Lung microvascular endothelial cell (primary cell): ENCODE results near the gene NEURL3. TPM values are rescaled to one million over a fixed set of nuclear protein-coding genes. Genes with fewer than 3 reads are reported as not detected.
"Not testable (repeated sequence)": the region's sequence is repeated elsewhere in the genome, so short reads cannot be mapped to it uniquely, and the experiment has no call there.

Experiments
- DNase-seq, 2 donors: peaks; one replicate each; pipeline versions ENCODE4 v3.0.0 to v3.0.0-alpha.2; 2010; ENCODE audit warnings: low read depth in 2 of 2
- total RNA-seq: library from RNA; depleted of rRNA; stranded (reverse); fragments of >200 nt; gene quantifications from 2 replicates; pipeline ENCODE4 v1.2.1, GENCODE V29; 2014

The NEURL3 gene
- total RNA-seq, 1 donor from 2014 or later = 0.20 TPM

DNA sequence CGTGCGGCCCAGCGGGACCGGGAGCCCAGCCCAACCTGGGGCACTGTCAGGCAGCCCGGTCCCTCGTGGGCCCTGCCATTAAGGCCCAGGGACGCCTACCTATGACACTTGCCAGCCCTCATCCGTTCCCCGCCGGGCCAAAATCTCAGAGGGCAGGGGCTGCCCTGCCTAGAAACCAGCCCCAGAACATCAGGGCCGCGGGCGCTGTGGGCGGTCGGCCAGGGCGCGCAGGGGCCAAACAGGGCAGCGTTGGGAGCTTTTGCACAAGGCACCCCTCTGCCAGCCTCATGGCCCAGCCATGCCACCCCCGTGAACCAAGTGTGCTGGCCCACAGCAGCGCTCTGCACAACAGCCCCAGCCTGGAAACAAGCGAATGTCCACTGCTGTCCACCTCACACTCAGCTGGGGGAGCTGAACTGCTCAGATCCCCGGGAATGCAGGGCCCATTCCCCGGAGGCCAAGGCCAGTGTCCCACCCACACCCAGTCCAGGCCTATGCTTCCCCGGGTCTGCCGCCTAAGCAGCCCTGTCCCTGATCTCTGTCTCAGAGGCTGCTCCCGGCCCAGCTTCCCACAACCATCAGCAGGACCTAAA, 3.5 kb upstream of the NEURL3 start:
- no peak for DNase-seq

DNA sequence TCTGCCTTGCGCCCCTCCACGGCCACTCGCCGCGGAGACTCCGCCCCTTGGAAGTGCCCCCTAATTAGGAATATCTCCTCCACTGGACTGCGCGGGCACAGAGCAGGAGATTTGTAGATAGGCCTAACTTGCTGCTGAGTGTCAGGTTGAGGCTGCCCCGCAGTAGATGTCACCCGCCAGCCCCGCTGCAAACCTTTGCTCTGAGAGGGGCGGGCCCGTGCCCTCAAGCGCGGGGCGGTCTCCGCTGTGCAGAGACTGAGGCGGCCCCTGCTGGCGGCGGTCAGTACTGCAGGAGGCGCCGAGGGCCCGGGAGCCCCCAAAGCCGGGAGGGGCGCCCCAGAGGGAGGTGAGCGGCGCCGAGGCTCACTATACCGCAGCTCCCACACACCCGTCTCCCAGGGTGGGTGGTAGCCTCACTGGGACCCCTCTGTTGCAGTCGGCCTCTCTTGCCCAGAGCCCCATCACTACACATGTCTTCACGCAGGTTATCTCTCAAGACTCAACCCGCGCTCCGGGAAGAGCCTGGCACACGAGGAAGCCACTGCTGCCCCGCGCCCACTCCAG, 2.9 kb upstream of the NEURL3 start:
- peak; percentile 56 to 68 for DNase-seq

DNA sequence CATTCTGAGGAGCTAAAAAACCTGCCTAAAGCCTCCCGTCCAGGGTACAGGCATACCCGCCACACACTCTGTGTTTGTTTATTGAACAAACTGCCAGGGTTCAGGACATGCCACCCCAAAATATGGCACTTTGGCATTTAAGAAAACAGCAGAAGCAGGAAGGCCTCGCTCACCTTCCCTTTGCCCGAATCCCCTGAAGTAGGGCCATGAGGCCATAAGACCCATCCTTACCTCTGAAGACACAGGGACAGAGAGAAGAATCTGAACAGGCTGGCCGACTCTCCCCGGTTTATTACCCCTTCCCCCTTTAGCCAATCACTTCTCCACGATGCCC, 1.7 kb upstream of the NEURL3 start:
- DNase-seq = no peak

DNA sequence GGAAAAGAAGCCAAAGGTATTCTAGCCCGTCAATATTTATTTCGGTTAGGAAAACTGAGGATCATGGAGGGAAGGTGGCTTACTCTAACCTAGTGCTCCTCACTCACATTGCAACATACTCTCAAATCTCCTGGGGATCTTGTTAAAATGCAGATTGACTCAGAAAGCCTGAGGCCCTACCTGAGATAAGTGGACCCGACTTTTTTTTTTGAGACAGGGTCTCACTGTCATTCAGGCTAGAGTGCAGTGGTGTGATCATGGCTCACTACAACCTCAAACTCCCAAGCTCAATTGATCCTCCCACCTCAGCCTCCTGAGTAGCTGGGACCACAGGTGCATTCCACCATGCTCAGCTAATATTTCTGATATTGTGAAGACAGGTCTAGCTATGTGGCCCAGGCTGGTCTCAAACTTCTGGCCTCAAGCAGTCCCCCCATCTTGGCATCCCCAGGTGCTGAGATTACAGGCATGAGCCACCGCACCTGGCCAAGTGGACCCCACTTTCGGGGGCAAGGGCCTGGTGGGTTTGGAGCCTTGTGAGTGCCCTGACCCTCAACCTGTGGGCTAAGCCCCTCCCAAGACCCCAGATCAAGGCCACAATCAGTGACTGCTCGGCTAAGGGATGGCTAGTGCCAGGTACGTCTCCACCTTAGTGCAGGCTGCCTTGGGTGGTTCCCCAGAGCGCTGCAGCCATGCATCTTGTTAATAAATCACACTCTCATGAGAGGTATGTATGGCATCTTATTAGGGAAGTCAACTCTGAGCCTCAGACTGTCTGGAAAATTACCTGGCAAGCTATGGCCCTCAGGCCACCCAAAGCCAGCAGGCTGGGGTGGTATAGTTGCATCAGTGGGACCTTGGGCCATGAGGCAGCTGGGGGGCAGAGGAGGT, 1.1 kb upstream of the NEURL3 start:
- DNase-seq = no peak

DNA sequence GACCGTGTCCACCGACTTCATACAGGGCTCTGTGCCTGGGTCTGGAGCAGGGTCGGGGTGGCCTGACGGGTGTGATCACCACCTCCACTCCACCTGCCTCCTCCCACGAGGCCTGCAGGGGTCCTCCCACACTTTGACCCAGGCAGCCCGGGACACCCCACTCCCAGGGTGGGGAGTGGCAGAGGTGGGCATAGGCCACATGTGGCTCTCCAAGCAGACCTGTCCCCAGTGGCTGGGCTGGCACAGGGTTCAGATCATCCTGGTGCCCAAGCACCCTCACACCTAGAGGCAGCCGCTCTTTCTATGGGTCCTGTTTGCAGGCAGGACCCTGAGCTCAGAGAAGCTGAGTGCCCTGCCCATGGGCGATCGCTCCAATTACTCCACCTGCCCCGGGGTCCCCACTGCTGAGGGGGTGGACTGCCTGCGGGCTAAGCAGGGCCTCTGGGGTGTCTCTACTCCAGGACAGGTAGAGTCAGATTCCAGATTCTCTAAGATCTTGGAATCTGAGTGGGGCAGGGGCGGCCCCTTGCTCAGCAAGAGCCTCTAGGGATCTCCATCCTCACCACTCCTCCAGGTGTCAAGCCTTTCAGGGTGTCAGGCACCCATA, 1.4 kb downstream of the NEURL3 start:
- DNase-seq = no peak

DNA sequence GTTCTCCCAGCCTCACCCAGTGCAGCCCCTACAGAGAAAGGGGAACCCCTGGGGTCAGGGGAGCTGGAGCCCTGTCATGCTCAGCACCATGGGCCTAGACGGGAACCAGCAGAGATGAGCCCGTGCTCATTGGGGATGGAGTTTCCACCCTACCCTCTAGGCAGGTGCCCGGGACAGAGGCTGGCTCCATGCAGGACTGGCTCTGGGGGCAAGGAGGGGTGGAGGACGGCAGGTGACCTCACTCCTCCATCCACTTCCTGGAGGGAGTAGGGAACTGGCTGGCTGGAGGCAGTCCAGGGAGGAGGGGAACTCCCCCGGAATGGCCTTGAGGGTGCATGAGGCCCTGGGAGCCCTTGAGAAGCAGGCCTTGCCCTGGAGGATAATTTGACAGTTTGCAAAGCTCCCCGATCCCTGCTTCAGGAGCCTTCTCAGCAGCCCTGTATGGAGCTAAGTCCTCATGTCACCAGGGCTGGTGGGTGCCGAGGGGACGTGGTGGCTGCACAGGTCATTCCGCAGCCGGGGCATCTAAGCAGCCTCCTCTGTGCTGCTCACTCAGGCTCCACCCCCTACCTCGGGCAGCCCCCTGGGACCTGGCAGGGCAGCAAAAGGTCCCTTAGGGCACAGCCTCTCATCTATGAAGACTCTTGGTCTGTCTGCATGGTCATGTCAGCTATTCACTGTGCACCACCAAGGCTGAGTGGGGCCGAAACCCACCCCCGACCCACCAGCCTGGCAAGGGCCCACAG, 2.1 kb downstream of the NEURL3 start:
- DNase-seq = peak in 1 of 2 donors; percentile 15

DNA sequence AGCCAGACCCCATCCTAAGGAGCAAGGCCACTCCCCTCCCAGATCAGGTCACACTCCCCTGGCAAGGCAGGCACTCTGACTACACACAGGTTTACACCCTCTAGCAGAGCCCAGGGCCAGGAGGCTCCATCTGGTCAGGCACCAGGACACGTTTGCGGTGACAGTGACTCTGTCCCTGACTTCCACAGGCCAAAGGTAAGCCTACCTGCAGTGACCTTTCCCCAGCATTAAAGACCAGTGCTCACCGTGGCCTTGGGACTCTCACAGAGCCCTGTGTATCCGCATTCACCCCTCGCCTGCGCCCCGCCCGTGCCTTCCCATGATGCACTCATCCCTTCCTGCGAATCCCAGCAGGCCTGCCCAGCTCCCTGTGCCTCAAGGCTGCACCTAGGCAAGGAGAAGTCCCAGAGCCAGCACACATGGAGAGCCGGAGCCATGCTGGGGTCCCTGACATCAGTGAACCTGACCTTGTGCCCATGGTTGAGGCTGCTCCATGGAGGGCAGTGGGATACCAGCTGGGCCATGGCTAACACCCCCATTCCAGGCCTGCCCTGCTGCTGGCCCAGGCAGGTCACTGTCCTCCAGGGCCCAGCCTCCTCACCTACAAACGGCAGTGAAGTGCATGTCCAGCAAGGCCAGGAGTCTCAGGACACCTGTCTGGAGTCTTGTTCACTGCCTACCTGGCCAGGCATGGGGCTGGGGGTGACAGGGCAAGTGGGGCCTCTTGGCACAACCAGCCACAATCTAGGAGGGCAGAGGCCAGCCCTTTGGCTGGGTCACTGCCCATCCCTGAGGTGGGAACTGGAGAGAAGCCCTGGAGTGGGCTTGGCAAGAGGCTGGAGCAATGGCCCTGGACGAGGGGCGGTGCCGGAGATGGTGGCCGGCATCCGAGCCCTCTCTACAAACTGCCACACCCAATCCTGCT, 3.0 kb downstream of the NEURL3 start:
- no peak for DNase-seq

DNA sequence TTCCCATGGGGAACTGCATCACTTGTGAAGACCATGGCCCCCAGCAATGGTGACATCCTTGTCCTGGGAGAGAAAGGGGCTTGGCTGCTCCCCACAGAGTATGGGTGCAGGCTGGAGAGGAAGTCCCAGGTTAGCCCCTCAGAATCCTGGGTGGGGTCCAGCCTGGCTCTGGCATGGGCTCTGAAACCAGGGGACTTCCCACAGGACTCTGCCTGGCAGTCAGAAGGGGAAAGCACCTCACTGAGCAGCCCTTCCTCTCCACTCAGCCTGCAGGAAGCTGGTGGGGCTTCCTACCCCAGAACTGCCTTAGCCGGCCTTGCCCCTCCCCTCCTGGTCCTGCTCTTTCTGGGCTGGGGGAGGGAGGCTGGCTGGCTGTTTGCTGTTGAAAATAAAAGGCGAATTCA, 3.7 kb downstream of the NEURL3 start:
- DNase-seq = peak; percentile 51 to 54

DNA sequence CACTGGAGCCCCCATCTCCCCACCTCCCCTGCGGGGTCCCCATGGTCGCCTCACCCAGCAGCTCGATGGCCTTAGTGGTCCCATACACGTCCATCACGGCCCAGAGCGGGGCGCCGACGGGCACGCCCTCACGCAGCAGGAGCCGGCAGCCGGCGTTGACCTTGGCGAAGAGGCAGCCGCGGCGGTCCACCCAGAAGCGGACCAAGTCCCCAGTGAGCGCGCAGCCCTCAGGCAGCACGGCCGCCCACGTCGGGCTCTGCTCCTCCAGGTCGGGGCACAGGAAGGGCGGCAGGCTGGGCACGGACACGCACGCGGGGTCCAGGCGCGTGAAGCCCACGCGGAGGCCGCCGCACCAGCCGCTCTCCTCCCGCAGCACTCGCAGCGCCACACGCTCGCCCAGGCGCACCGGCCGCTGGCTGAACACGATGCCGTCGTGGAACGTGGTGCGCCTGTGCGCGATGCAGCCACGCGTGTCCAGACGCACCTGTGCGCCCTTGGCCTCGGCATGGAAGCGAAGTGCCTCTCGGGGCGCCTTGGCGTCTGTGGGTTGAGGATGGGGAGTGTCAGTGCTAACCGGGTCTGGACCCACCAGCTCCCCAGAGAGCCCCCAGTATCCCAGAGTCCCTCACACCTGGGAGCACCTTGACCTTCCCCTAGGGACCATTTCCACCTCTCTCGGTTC, 4.6 kb downstream of the NEURL3 start:
- DNase-seq = no peak

DNA sequence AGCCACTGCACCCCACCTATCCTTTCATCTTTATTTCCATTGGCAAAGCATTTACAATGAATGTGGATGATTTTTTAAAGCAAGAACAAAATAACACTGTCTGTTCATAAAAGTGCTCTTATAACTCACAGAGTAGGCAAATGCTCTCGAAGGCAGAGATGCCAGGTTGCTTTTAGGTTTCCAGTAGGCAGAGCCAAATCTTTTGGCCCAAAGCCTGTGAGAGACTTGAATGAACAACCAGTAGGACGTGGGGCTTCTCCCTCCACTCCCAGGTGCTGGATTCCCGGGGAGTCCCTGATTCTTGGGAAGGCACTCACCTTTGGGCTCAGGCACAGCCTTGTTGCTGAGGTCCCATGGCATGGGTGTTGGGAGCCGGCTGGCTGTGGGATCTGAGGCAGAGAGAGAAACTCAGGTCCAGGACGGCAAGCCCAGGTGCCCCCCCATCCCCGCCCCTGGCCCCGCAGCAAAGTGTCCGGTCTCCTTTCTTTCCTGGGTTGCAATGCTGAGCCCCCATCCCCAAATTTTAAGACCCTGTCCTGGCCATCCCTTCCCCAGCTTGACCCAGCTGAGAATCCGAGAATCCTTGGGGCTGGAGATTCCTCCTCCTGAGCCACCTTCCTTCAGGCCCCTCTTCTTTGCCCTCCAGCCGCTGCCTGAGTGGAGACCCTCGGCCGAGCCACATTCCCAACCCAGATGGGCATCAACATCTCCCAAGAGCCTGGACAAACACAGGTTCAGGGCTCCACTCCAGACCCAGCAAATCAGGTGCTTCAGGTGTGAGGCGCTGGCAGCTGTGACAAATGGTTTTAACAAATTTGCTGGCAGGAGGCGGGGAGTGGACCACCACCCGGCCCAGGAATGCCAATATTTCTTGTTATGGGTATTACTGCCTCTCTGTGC, 5.8 kb downstream of the NEURL3 start:
- no peak for DNase-seq

DNA sequence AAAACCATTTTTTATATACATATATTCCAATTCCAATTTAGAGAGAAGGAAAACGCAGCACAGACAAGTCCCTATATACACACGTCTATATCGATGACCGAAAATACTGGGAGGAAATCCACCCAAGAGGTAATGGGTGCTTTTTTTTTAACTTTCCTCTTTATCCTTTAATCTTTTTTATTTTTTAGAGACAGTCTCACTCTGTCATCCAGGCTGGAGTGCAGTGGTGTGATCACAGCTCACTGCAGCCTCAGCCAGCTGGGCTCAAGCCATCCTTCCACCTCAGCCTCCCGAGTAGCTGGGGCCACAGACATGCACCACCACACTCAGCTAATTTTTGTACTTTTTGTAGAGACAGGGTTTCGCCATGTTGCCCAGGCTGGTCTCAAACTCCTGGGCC, 6.5 kb downstream of the NEURL3 start:
- DNase-seq = not testable (repeated sequence)

DNA sequence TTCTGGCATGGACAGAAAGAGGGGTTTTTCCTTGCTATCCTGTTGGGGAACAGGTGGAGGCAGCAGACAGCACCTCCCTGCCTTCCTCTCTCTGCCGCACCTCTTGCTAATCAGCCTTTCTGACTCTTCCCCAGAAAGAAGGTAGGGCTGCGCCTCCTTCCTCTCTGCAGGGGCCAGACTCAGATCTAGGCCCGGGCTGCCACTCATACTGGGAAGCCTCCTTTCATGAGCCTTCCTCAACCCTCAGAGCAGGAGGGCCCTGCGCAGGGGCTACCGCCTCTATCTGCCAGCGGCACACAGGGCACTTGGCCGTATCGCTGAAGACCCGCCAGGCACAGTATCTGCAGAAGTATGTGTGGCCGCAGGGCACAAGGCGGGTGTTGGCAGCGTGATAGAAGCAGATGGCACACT, 7.1 kb downstream of the NEURL3 start:
- no peak for DNase-seq

DNA sequence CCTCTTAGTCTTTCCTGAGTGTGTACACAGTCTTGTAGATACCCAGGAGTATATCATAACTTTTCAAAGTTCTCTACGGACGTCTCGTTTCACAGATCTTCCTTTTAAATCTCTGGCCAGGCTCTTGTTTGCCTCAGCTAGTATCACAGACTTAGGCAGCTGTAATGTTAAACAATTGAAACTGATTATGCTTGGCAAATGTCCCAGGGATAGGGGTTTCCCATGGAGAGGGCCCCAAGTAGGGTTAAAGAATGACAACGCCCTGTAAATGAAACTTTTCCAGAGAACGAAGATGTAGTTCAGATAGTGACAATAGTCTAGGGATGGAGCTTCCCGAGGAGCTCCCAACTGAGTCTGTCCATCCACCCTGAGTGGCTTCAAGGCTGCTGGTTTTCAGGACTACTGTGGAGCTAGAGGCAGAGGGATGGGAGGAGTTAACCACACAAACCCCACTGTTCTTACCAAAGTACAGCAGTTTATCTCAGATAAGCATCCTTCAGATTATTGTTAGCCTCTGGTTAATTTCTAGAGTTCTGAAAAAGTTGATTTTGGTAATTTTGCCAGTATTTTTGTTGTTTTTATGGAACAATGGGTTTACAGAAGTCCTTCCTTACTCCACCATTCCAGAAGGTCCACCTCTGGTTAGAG, 9.1 kb downstream of the NEURL3 start:
- DNase-seq = peak; percentile 36 to 52

DNA sequence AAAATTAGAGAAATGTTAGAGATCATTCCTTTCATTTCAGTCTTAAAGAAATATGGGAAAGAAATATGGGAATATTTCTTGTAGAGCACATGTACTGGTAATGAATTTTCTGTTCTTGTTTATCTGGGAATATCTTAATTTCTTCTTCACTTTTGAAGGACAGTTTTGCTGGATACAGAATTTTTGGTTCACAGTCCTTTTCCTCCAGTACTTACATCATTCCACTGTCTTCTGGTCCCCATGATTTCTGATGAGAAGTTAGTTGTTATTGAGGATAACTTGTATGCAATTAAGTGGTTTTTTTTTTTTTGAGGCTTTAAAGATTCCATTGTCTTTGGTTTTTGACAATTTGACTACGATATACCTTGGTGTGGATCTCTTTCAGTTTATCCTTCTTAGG, 11.0 kb downstream of the NEURL3 start:
- no peak for DNase-seq

DNA sequence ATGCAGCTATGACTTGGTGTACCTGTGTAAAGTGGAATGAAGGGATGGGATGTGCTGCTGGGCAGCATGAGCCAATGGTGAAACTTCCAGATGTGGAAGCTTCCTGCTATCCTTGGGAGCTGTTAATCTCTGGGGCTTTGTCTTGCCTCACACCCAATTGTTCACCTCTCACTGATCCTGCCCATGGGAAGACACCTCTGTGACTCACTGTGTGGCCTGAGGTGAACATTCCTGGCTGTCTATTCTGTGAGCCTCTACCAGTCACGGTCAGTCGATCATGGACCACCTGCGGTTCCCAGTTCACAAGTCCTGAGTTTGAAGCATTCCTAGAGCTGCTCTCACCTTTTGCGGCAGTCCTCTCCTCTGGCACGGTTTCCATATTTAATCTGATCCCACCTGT, 12.1 kb downstream of the NEURL3 start:
- DNase-seq = no peak

DNA sequence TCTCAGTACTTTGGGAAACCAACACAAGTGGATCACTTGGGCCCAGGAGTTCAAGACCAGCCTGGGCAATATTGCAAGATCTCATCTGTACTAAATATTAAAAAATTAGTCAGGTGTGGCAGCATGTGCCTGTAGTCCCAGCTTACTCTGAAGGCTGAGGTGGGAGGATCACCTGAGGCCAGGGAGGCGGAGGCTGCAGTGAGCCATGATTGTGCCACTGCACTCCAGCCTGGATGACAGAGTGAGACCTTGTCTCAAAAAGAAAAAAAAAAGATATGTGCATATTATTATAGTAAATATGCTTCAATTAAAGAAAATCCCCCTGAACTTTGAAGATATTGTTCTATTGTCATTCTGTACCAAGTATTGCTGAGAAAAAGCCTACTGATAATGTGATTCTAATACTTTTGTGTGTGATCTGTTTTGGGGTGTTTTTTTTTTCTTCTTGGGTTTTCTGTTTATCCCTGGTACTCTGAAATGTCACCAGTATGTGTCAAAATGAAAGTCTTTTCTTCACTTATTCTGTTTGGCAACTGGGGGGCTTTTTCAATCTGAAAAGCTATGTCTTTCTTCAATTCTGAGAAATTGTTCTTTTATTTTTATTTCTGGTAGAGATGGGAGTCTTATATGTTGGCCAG, 13.2 kb downstream of the NEURL3 start:
- DNase-seq = no peak

DNA sequence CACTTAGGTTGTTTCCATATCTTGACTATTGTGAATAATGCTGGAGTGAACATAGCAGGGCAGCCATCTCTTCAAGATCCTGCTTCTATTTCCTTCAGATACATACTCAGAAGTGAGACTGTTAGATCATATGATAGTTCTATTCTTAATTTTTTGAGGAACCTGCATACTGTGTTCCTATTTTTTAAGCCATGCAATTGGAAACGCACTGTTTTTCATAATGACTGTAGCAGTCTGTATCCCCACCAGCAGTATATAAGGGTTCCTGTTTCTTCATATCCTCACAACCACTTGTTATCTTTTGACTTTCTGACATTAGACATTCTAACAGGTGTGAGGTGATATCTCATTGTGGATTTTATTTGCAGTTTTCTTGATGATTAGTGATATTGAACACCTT, 15.5 kb downstream of the NEURL3 start:
- DNase-seq = no peak

DNA sequence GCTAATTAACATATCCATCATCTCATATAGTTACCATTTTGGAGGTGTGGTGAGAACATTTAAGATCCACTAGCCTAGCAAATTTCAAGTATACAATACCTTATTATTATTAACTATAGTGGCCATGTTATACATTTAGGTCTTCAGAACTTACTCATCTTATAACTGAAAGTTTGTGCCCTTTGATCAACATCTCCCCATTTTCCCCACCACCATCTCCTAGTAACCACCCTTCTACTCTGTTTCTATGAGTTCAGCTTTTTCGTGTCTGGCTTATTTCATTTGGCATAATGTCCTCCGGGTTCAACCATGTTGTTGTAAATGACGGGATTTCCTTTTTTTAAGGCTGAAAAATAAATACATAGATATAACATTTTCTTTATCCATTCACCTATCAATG, 15.9 kb downstream of the NEURL3 start:
- DNase-seq = no peak
